Fibroblast of skin of left biceps (primary cell): Measurements from ENCODE around the gene TCERG1L.

Experiments
- DNase-seq, 2 experiments: peaks; one replicate each; pipeline ENCODE4 v3.0.0-alpha.2; 2013; ENCODE audit warnings: low read depth in 2 of 2

The TCERG1L gene

DNA sequence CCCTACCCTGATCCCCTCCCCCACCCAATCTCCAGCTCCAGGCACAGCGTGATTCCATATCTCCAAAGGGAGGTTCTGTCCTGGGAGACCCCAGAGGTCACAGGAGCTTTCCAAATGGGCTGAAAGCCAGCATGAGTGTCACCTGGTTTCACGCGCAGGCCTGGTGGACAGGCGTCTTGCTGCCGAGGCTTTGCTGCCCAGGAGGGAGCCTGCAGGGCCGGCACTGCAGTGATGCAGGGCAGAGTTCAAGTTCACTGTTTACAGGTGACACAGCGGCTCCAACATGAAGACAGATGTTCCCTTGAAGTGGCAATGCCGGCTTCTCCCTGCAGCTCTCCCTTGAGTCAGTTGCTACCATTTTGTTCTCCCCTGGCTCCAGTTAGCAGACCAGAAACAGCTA lies 104.3 kb downstream of the TCERG1L start:
- DNase-seq: no peak

DNA sequence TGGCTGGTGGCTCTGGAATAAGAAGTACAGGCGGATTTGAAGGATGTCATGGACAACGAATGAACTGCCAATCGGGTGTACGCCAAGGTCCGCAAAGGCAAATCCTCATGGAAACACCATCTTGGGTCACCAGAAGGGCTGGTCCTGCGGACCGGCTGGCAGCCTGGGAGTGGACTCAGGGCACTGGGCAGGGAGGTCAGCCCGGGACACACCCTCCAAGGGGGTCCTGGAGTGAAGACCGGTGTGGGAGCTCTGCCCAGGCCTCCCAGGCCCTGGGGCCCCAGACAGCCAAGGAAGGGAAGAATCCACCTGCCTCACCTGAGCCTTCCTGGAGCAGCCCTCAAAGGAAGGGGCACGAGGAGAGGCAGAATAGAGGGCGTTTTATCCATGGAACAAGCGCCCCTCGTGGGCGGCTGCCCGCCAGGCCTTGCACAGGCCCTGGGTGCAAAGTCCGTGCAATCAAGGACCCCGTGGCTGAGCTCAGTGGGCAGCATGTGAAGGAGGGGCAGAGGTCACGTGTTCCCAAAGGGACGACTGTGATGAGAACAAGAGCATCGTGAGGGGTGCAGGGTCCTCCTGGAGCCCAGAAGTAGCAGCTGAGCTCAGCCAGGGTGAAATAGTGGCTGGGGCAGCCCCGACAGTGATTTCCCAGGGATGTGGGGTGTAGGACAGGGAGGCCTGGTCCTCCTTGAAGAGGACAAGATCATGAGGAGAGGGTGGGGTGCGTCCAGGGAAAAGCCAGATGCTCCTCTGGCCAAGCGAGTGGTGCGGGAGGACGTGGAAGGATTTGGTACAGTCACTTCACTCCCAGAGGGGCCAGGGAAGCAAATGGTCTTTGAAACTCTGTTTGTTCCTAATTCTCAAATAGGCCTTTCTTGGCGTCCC lies 105.2 kb downstream of the TCERG1L start:
- DNase-seq: no peak

DNA sequence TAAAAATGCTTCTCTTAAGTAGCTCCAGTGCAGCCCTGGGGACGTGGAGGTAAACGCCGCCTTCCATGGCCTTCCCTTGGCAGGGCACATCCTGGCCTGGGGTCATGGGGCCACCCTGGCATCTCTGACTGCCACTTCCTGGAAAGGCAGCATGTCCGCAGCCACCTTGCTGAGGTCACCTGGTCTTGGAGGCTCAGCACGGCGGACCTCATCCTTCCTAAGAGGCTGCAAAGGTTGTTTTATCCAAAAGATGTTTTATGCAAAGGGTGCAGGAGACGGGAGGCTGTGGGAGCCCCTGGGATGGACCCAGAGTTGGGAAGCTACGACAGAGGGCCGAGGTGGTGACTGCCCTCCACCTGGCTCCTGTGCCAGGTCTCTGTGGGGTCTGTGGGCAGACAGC lies 106.0 kb downstream of the TCERG1L start:
- no peak for DNase-seq

DNA sequence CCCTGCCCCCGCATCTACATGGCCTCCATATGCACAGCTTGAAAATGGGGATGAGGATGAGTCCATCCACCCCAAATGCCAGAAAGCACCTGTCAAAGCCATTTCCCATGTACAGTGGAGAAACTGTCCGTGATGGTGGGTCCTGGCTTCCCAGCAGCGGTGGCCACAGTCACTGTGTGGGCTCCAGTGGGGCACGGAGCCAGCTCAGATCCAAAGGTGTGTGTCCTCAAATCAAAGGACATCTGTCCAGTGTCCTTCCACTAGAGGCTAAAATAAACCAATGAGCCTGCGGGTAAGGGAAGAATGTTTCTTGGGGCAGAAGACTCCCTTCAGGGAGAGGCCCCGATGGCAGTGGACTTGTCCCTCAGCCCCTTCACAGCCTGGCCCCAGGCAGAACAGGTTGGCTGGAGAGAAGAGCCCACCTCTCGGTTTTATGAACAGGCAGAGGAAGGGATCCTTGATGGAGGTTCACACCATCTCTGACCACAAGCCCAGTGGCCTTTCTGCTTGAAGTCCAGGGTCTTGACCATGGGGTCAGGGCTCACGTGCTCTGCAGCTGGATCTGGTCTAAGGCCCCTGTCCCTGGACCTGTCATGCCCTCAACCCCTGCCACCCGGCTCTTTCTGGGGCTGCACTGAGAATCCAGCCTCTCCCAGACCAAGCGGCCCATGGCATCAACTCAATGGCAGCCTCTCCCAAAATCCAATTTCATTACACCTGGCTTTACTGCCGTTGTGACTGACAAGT lies 106.9 kb downstream of the TCERG1L start:
- DNase-seq: no peak

DNA sequence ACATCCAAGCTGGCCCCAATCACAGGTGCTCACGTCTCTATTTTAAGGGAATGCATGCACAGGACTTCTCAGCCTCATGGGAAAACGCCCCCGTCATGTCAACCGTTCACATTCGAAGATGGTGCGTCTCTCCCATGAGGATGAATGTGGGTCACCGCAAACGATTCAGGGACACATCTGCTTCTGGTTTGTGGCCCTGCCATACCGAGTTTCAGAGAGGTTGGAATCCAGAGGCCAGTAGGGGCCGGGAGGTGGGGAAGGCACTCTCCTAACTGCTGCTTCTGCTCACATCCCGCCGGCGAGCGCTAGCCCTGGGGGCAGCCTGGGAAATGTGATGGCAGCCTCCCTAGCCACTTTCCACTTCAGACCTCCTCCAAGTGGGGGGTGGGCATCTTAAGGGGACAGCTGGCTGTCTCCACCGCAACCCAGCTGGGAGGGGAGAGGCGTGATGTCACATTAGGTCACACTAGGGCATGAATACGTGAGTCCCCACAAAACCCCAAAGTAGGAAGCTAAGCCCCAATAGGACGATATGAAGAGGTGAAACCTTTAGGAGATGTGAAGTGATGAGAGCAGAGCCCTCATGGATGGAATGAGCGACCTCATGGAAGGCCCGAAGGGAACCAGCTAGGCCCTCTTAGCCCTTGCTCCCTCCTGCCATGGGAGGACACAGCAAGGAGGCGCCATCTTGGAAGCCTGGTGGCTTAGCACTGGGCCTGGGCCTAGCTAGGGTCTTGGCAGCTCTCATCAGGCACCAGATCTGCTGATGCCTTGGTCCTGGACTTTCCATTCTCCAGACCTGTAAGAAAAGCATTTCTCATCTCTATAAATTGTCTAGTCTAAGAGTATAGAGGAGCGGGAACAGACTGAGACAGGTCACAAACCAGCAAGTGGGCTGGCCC lies 107.8 kb downstream of the TCERG1L start:
- no peak for DNase-seq

DNA sequence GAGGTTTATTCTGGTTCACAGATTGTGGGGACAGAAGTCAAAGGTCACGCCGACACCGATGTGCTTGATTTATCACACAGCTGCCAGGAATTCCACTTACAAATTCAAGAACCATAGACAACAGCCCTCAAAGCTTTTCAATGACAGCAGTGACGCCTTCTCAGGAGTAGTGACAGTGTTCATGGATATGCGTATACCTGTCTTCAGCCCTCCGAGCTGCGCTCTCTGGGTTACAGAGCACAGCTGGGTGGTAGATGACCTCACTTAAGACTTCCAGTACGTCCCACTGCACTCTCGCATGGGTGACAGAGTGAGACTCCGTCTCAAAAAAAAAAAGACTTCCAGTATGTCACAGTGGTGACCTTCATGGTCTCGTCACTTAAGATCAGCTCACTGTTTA lies 108.5 kb downstream of the TCERG1L start:
- no peak for DNase-seq

DNA sequence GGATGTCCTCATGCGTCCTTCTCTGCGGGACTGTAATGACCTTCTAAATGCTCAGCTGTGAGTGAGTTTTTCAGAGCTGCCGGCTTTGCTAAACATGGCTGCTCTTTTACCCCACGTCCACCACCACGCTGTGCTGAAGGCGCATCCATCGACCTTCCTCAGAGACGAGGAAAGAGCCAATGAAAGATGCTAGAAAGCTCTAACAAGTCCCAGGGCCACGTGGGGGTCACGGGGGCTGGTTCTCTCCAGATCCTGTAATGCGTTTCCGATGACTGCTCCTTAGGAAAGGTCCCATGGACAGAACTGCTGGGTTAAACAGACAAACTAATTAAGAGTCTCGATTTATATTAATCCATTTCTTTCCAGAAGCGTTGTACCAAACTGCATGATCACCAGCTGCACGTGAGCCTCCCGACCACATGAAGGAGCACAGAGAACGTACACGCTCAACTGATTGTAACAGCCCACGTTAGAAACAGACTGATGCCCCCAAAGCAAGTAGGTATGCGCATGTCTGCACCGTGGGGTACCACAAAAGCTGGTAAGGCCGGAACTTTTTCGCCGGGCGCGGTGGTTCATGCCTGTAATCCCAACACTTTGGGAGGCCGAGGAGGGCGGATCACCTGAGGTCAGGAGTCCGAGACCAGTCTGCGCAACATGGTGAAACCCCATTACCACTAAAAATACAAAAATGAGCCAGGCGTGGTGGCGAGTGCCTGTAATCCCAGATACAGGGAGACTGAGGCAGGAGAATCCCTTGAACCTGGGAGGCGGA lies 109.6 kb downstream of the TCERG1L start:
- DNase-seq: no peak

DNA sequence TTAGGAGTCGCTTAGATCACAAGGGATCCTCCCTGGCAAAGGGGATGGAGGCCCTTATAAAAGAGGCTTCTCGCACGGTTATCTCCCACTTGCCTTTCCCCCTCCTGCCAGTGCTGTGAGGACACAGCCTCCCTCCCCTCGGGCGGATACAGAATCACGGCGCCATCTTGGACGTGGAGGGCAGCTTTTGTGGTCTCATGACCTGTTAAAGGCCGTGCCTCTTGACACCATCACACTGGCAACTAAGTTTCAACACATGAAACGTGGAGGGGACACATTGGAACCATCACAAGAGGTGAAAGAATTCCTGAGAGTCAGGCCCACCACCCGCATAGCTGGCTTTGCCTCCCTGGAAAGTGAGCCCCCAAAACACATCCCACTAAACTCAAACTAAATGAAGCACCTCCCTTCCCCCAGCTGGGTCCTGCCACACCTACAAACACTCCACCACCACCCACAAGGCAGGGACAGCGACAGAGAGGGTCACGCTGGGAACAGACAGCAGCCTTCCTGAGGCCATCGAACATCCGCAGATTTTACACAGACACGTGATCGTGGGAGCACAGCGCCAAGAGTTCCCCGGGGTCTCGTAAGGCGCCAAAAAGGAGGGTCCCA lies 110.6 kb downstream of the TCERG1L start:
- no peak for DNase-seq

DNA sequence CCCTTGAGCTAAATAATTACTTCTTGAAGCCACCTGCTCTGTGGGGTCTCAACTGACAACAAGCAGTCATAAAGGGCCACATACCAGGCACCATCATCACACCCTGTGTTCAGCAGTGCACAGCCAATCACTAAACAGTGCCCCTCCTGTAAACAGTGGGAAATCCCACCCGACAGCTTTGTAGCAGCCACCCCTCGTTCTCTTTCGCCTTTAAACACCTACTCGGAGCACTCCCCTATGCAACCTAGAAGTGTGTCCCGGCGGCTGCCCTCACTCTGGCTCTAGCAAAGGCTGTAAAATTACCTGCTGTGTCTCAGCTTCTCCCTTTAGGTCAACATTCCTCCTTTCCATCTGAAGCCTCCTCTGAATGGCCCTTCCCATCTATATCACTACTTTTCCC lies 111.9 kb downstream of the TCERG1L start:
- DNase-seq: no peak

DNA sequence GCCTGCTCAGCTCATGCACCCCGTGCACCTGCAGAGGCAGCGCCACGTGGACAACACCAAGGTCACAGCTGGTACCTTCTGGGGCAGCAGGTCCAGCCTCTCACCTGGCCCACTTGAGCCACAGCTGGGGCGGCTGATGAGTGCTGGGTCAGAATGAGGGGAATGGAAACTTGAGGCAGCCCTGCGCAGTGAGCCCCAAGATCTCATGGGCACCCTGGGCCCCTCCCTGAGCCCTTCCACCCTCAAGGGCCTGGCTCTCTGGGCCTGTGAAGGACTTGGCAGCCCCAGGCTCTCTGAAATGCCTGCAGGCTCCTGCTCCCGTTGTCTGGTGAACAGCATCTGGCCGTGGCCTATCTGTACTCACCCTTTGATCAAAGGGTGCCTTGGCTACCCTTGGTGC lies 112.7 kb downstream of the TCERG1L start:
- no peak for DNase-seq

DNA sequence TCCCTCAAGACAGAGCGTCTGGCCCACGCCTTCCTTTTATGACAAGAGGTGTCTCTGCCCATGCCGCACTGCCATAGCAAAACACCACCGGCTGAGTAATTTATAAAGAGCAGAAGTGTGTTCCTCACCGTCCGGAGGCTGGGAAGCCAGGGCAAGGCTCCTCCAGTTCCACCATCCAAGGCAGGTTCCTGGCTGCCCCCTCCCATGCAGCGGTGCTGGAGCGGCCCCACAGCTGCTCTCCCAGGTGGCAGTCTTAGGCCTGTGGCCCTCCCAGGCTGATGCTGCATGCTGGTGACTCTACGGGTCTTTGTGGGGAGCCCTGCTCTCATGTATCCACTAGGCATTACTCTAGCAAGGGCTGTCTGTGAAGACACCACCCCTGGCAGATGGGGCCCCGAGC lies 113.1 kb downstream of the TCERG1L start:
- no peak for DNase-seq

DNA sequence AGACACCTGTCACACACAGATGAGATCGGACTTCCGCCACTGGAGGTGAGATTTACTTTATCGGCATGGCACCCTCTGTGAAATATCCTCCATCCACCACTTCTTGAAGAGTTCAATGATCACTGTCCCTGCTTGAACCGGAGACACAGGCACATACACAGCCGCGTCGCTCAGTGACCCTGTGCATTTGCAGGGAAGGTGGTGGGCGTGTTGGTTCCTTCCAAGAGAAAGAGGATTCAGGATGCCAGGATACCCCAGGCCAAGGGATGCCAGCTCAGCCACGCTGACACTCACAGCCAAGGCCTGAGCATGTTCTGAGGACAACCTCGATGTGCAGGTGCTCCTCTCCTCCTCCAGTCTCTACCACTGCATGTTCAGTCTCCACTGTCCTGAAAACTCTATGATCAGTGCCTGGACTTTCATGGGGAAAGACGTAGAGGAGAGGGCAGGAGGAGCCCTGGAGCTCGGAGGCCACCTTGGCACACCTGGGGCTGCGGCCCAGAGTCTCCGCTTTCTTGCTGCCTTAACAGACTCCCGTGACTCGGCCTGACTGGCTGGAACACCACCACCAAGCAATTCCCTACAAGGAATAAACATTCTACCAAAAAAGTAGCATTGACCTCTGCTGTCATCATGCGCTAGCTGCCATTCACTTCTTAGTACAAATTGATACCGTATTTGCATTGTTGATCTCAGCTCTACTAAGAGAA lies 115.2 kb downstream of the TCERG1L start:
- no peak for DNase-seq

DNA sequence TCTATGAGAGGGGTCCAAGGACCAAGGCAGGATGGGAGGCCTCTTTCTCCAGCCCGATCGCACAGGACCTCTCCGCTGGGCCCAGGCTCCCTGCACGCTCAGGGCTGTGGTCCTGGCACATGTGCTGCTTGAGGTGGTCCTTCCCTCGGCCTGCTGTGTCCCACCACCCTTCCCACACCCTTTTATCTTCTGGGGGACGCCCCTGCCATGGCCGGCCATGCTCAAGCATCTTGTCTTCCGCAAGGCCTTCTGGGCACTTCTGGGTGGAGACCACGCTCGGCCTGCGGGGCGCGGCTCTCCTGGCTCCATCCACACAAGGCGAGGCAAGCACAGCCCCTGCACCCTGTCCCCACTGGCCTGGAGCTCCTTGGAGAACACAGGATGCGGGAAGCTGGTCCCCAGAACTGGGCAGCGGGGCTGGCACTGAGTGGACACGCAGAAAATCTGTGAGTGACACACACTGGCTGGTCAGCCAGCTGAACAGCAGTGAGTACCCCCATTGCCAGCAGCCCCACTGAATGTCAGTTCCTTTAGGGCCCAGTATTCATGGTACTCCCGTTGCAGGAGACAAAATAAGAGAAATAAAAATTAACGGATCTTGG lies 115.9 kb downstream of the TCERG1L start:
- DNase-seq: no peak

DNA sequence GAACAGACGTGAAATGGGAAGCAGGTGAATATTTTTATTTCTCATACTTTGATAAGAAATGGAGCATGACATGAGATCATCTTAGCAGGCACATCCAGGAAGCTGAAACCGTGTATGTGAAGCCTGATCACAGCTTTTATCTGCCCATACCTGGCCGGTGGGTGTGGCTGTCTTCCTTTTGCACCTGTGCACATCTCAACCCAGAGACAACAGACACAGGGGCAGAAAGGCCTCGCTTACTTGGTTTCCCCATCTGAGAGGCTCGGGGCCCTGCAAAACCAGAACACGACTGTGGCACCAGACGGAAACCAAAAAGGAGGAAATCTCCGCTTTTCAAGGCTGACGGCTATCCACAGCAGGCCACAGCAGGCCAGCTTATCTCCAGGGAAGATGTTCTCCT lies 116.4 kb downstream of the TCERG1L start:
- DNase-seq: no peak

DNA sequence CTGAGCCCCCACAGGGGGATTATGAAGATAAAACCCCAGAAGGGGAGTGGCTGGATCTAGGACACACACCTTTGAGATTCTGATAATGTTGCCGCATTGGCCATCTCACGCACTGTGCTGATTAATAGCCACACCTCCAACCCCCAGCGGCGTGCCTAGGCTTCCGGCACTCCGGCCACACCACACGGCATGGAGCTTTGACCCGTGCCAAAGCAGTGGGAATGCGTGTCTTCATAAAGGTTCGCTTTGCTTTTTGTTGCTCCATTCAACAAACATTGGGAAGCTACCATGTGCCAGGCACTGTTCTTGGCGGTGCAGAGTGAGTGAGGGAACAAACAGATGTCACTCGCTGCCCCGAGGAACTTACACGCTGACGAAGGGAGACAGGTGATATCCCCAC lies 117.6 kb downstream of the TCERG1L start:
- DNase-seq: no peak

DNA sequence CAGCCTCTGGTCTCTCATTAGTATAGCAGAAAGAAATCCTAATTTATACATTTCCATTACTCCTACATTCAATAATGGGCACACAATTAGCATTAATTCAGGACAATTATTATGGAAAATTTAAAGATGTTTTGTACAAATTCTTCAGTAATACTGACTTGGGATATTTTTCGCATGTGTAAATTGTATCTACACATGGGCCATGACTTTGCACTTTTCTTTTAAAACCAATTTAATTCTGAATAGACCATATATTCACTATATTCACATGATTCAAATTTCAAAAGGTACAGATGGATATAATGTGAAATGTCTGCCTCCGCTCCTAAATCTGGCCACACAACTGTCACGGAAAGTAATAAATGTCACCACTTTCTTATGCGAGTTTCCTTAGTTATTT lies 123.0 kb downstream of the TCERG1L start:
- no peak for DNase-seq

DNA sequence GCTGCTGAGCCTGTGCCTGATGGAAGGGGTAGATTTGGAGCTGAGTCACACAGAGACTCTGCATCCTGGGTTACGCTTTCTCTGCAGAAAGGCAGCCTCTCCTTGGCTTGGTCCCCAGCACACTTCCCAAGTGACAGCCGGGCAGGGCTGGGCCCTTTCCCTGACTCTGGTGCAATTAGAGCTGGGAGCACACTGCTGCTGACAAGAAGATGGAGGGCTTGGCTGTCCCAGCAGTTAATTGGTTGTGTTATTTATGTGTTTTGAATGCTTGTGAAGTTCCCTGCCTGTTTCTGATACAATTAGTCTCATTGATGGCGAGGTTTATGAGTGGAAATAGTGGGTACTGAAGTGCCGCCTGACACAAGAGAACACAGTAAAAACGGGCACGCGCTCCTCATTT lies 123.6 kb downstream of the TCERG1L start:
- no peak for DNase-seq

DNA sequence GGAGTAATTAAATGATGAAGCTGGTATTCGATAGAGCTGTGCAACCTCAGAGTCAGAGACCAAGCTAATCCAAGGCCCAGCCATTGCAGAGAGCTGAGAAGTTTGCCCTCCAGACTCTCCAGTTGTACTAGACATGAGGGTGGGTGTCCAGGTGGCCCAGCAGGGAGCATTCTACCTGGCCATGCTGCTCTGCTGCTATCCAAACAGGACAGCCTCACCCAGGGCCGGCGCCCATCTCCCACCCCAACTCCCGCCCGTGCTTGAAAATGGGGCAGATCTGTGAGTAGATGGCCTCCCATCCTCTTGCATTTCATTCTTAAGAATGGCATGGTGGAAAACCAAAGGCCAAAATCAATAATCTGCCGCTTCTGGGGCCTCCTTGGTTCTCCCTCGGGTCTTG lies 124.2 kb downstream of the TCERG1L start:
- no peak for DNase-seq

DNA sequence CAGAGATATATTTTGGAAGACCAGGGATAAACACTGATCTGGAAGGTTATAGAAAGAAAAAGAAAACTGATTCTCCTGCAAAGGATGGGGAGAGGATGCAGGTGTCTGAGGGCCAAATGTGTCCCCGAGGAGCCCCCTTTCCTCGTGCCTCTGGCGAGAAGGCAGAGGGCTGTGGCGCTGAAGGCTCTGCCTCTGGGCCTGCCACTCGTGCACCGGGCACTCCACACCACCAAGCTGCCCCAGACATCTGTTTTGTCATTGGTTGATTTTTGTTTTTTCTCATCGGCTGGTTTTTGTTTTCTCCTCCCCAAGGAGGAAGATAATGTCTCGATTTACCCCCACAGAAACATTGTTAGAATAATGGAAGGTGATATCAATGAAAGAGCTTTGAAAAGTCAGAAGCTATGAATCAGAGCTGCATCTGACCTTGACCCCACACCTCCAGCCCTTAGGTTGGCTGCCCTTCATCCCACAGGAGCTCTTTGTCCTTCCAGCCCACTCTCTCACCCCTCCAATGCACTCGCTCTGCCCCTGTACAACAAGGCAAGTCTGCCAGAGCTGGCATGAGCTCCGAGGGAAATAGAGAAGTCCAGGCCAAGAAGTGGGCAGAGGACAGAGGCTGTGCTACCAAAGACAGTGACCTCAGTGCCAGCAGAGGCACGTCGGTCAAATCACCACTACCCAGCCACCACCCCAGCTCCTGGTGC lies 124.8 kb downstream of the TCERG1L start:
- no peak for DNase-seq
